Measurements from ENCODE around the gene NBAS. TPM values are rescaled to one million over a fixed set of nuclear protein-coding genes. Genes with fewer than 3 reads are reported as not detected.

NBAS gene
- total RNA-seq, 2 donors from 2014 or later: 31.5 to 32.0 TPM

GRCh38 chr2:15557887-15558311 is 3.2 kb downstream of the NBAS start:
- Histone ChIP-seq H3K9me3 (no peaks in the 10 kb centered on the region), H3K27ac (no peak overlapping the region), H3K4me3 (no peak overlapping the region), H3K27me3 (replicated peaks; ENCODE audit: insufficient read depth) (no peaks in the 10 kb centered on the region), H3K36me3 (no peaks in the 10 kb centered on the region), H3K4me1 (ENCODE audit: control insufficient read depth in 1 of 2, low read depth in 2 of 2) (peaks cover 10 to 14% of the 10 kb centered on the region in 2 donors)
- ATAC-seq (ENCODE audit: insufficient number of reproducible peaks, low FRiP score, low read depth) (no peak), DNase-seq (ENCODE audit: low spot score) (no peak)
- TF ChIP-seq, protein P1, sequence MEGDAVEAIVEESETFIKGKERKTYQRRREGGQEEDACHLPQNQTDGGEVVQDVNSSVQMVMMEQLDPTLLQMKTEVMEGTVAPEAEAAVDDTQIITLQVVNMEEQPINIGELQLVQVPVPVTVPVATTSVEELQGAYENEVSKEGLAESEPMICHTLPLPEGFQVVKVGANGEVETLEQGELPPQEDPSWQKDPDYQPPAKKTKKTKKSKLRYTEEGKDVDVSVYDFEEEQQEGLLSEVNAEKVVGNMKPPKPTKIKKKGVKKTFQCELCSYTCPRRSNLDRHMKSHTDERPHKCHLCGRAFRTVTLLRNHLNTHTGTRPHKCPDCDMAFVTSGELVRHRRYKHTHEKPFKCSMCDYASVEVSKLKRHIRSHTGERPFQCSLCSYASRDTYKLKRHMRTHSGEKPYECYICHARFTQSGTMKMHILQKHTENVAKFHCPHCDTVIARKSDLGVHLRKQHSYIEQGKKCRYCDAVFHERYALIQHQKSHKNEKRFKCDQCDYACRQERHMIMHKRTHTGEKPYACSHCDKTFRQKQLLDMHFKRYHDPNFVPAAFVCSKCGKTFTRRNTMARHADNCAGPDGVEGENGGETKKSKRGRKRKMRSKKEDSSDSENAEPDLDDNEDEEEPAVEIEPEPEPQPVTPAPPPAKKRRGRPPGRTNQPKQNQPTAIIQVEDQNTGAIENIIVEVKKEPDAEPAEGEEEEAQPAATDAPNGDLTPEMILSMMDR (IDR thresholded peaks at IDR 0.05): no peak

GRCh38 chr2:15556311-15556930 is 4.7 kb downstream of the NBAS start:
- no peaks in the 10 kb centered on the region for H3K27me3 ChIP-seq (replicated peaks; ENCODE audit: insufficient read depth)
- no peak for DNase-seq (ENCODE audit: low spot score)
- H3K36me3 ChIP-seq: peaks cover 3% of the 10 kb centered on the region
- TF ChIP-seq, protein P1 (IDR thresholded peaks at IDR 0.05): no peak
- no peak overlapping the region for H3K27ac ChIP-seq
- ATAC-seq (ENCODE audit: insufficient number of reproducible peaks, low FRiP score, low read depth): no peak
- no peaks in the 10 kb centered on the region for H3K9me3 ChIP-seq
- no peak overlapping the region for H3K4me3 ChIP-seq
- H3K4me1 ChIP-seq (ENCODE audit: control insufficient read depth in 1 of 2, low read depth in 2 of 2): peaks cover 9 to 10% of the 10 kb centered on the region in 2 donors

DNA sequence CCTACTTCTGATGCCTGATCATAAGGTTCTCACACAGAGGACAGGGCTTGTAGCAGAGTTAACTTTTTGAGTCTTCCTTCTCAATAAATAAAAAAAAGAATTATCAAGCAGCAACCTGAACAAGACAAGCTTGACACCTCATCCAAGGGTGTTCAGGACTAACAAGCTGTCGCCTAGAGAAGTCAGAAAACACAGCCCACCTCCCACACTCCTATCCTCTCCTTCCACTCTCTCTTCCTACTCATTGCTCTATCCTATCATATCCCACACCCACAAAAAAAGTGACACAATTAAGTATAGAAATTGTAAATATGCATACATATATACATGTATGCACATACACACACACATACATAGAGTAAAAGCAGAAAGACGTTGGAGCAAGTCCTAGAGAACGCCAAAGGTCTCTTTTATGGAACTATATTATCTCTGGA is 5.4 kb downstream of the NBAS start:
- Histone ChIP-seq H3K36me3 (peaks cover 3% of the 10 kb centered on the region), H3K27ac (no peak overlapping the region), H3K4me3 (no peak overlapping the region), H3K4me1 (ENCODE audit: control insufficient read depth in 1 of 2, low read depth in 2 of 2) (peaks cover 9 to 10% of the 10 kb centered on the region in 2 donors), H3K9me3 (no peaks in the 10 kb centered on the region), H3K27me3 (replicated peaks; ENCODE audit: insufficient read depth) (no peaks in the 10 kb centered on the region)
- ATAC-seq (ENCODE audit: insufficient number of reproducible peaks, low FRiP score, low read depth) (no peak), DNase-seq (ENCODE audit: low spot score) (no peak)
- TF ChIP-seq, protein P1 (IDR thresholded peaks at IDR 0.05): no peak

DNA sequence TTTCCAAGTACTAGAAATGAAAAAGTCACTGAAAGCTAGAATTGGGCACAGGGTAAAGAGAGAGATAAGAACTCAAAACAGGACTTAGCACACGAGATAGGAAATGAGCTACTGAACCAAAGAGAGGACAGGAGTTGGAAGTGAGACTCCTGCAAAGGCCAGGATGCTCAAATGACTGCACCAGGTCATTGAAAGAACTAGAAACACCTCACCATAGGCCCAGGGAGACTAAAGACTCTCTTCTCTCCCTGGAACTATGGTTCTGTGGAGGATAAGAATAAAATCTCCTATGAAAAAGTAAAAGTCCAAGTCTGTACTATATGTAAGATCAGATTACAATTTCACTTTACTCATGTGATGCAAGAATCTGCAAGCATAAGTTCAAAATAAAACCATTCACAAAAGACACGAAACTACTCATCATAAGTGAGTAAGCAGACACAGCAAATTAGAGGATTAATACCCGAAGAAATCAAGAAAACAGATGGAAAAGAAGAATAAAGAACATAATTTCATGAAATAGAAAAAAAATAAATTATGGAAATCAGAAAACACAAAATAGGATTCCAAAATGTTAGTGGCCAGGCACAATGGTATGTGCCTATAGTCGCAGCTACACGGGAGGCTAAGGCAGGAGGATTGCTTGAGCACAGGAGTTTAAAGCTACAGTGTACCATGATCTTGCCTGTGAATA is 6.5 kb downstream of the NBAS start:
- no peaks in the 10 kb centered on the region for H3K9me3 ChIP-seq
- peaks cover 3% of the 10 kb centered on the region for H3K36me3 ChIP-seq
- TF ChIP-seq, protein P1 (IDR thresholded peaks at IDR 0.05): no peak
- no peak for ATAC-seq (ENCODE audit: insufficient number of reproducible peaks, low FRiP score, low read depth)
- H3K27me3 ChIP-seq (replicated peaks; ENCODE audit: insufficient read depth): no peaks in the 10 kb centered on the region
- DNase-seq (ENCODE audit: low spot score): no peak
- no peak overlapping the region for H3K4me3 ChIP-seq
- H3K4me1 ChIP-seq (ENCODE audit: control insufficient read depth in 1 of 2, low read depth in 2 of 2): peaks cover 3 to 6% of the 10 kb centered on the region in 2 donors
- no peak overlapping the region for H3K27ac ChIP-seq

GRCh38 chr2:15553951-15554350 is 7.2 kb downstream of the NBAS start:
- no peaks in the 10 kb centered on the region for H3K27me3 ChIP-seq (replicated peaks; ENCODE audit: insufficient read depth)
- no peaks in the 10 kb centered on the region for H3K4me1 ChIP-seq (ENCODE audit: control insufficient read depth in 1 of 2, low read depth in 2 of 2)
- peaks cover 8% of the 10 kb centered on the region for H3K36me3 ChIP-seq
- ATAC-seq (ENCODE audit: insufficient number of reproducible peaks, low FRiP score, low read depth): no peak
- H3K4me3 ChIP-seq: no peak overlapping the region
- DNase-seq (ENCODE audit: low spot score): no peak
- no peaks in the 10 kb centered on the region for H3K9me3 ChIP-seq
- TF ChIP-seq, protein P1 (IDR thresholded peaks at IDR 0.05): no peak
- no peak overlapping the region for H3K27ac ChIP-seq

All from thoracic aorta (tissue), 2 donors.